ENCODE measurements around the gene MAP3K1. TPM values are rescaled to one million over a fixed set of nuclear protein-coding genes. Genes with fewer than 3 reads are reported as not detected.
"Not testable (repeated sequence)": the region's sequence is repeated elsewhere in the genome, so short reads cannot be mapped to it uniquely, and the experiment has no call there.

The MAP3K1 gene
- total RNA-seq (22.2 TPM), polyA plus RNA-seq (18.6 TPM)
- long read RNA-seq, donor 1, result 0 reads
- long read RNA-seq, donor 2, result 0 reads
- long read RNA-seq, donor 3, full-length matches to known transcripts, result 1 of 1 reads
- long read RNA-seq, donor 3, partial matches to known transcripts, result 0 of 1 reads
- long read RNA-seq, donor 3, other reads (novel, unspliced or antisense), result 0 of 1 reads
- long read RNA-seq, donor 4, full-length matches to known transcripts, result 1 of 1 reads
- long read RNA-seq, donor 4, partial matches to known transcripts, result 0 of 1 reads
- long read RNA-seq, donor 4, other reads (novel, unspliced or antisense), result 0 of 1 reads
- long read RNA-seq, donor 5, full-length matches to known transcripts, result 1 of 1 reads
- long read RNA-seq, donor 5, partial matches to known transcripts, result 0 of 1 reads
- long read RNA-seq, donor 5, other reads (novel, unspliced or antisense), result 0 of 1 reads
- long read RNA-seq, donor 6, partial matches to known transcripts, result 25 of 25 reads
- long read RNA-seq, donor 6, other reads (novel, unspliced or antisense), result 0 of 25 reads
- long read RNA-seq, donor 7, full-length matches to known transcripts, result 1 of 1 reads
- long read RNA-seq, donor 7, partial matches to known transcripts, result 0 of 1 reads
- long read RNA-seq, donor 7, other reads (novel, unspliced or antisense), result 0 of 1 reads
- long read RNA-seq, donor 8, full-length matches to known transcripts, result 1 of 10 reads
- long read RNA-seq, donor 8, partial matches to known transcripts, result 9 of 10 reads
- long read RNA-seq, donor 8, other reads (novel, unspliced or antisense), result 0 of 10 reads
- long read RNA-seq, donor 9, full-length matches to known transcripts, result 1 of 1 reads
- long read RNA-seq, donor 9, partial matches to known transcripts, result 0 of 1 reads
- long read RNA-seq, donor 9, other reads (novel, unspliced or antisense), result 0 of 1 reads
- long read RNA-seq, donor 10, result 0 reads

- no peaks in the 10 kb centered on the region for H3K36me3 ChIP-seq (ENCODE audit: control insufficient read depth in 2 of 2, insufficient read depth in 2 of 2, low read length in 1 of 2)
- H3K27me3 ChIP-seq (ENCODE audit: control insufficient read depth in 2 of 2, insufficient read depth in 1 of 2, low read length in 1 of 2), result peaks cover 0 to 15% of the 10 kb centered on the region in 2 donors
- no peaks in the 10 kb centered on the region for H3K9me3 ChIP-seq (ENCODE audit: control insufficient read depth in 2 of 2, insufficient read depth in 1 of 2, low read length in 1 of 2)
- H3K4me1 ChIP-seq (ENCODE audit: control insufficient read depth in 2 of 2, insufficient read depth in 2 of 2, low read length in 2 of 2), result peaks cover 2 to 9% of the 10 kb centered on the region in 2 donors
- WGBS, result under 1% methylated on average over 87 of the region's 87 CpGs
- peak in 6 of 9 donors; percentile 65 to 89 (median 74) for DNase-seq (ENCODE audit: low read depth in 6 of 9, low spot score in 9 of 9)
- peak within 1 kb of the TSS; percentile 76 to 87 for H3K4me3 ChIP-seq (ENCODE audit: low read length in 2 of 2)
- H3K27ac ChIP-seq (ENCODE audit: low read depth in 1 of 2, low read length in 1 of 2), result peak within 1 kb of the TSS; percentile 77 to 94
Measured at GRCh38 chr5:56814963-56815657, at the start of gene MAP3K1. TSS of gene MAP3K1 (plus strand) at chr5:56815549. CDS start at chr5:56815574, 25 bp downstream.

GRCh38 chr5:56766926-56767325 lies 48.4 kb upstream of the MAP3K1 start:
- Histone ChIP-seq H3K4me3 (ENCODE audit: low read length in 2 of 2) (no peak overlapping the region), H3K4me1 (ENCODE audit: control insufficient read depth in 2 of 2, insufficient read depth in 2 of 2, low read length in 2 of 2) (peaks cover 0 to 7% of the 10 kb centered on the region in 2 donors), H3K36me3 (ENCODE audit: control insufficient read depth in 2 of 2, insufficient read depth in 2 of 2, low read length in 1 of 2) (no peaks in the 10 kb centered on the region), H3K27ac (ENCODE audit: low read depth in 1 of 2, low read length in 1 of 2) (no peak overlapping the region), H3K27me3 (ENCODE audit: control insufficient read depth in 2 of 2, insufficient read depth in 1 of 2, low read length in 1 of 2) (no peaks in the 10 kb centered on the region), H3K9me3 (ENCODE audit: control insufficient read depth in 2 of 2, insufficient read depth in 1 of 2, low read length in 1 of 2) (no peaks in the 10 kb centered on the region)
- DNase-seq (ENCODE audit: low read depth in 6 of 9, low spot score in 9 of 9), result no peak
- 91% methylated on average over 3 of the region's 3 CpGs for WGBS

GRCh38 chr5:56769875-56770604 lies 45.3 kb upstream of the MAP3K1 start:
- no peak for DNase-seq (ENCODE audit: low read depth in 6 of 9, low spot score in 9 of 9)
- H3K9me3 ChIP-seq (ENCODE audit: control insufficient read depth in 2 of 2, insufficient read depth in 1 of 2, low read length in 1 of 2), result no peaks in the 10 kb centered on the region
- H3K4me3 ChIP-seq (ENCODE audit: low read length in 2 of 2), result no peak overlapping the region
- no peaks in the 10 kb centered on the region for H3K36me3 ChIP-seq (ENCODE audit: control insufficient read depth in 2 of 2, insufficient read depth in 2 of 2, low read length in 1 of 2)
- no peak overlapping the region for H3K27ac ChIP-seq (ENCODE audit: low read depth in 1 of 2, low read length in 1 of 2)
- 96% methylated on average over 5 of the region's 5 CpGs for WGBS
- H3K4me1 ChIP-seq (ENCODE audit: control insufficient read depth in 2 of 2, insufficient read depth in 2 of 2, low read length in 2 of 2), result peaks cover 0 to 7% of the 10 kb centered on the region in 2 donors
- H3K27me3 ChIP-seq (ENCODE audit: control insufficient read depth in 2 of 2, insufficient read depth in 1 of 2, low read length in 1 of 2), result no peaks in the 10 kb centered on the region

GRCh38 chr5:56772767-56773166 lies 42.6 kb upstream of the MAP3K1 start:
- 96% methylated on average over 6 of the region's 6 CpGs for WGBS
- H3K9me3 ChIP-seq (ENCODE audit: control insufficient read depth in 2 of 2, insufficient read depth in 1 of 2, low read length in 1 of 2), result no peaks in the 10 kb centered on the region
- H3K36me3 ChIP-seq (ENCODE audit: control insufficient read depth in 2 of 2, insufficient read depth in 2 of 2, low read length in 1 of 2), result no peaks in the 10 kb centered on the region
- no peak for DNase-seq (ENCODE audit: low read depth in 6 of 9, low spot score in 9 of 9)
- no peak overlapping the region for H3K27ac ChIP-seq (ENCODE audit: low read depth in 1 of 2, low read length in 1 of 2)
- H3K27me3 ChIP-seq (ENCODE audit: control insufficient read depth in 2 of 2, insufficient read depth in 1 of 2, low read length in 1 of 2), result no peaks in the 10 kb centered on the region
- H3K4me1 ChIP-seq (ENCODE audit: control insufficient read depth in 2 of 2, insufficient read depth in 2 of 2, low read length in 2 of 2), result peaks cover 0 to 7% of the 10 kb centered on the region in 2 donors
- no peak overlapping the region for H3K4me3 ChIP-seq (ENCODE audit: low read length in 2 of 2)

GRCh38 chr5:56774957-56775356 lies 40.4 kb upstream of the MAP3K1 start:
- WGBS, result 90% methylated on average over 3 of the region's 3 CpGs

GRCh38 chr5:56776212-56776846 lies 39.0 kb upstream of the MAP3K1 start:
- not testable (repeated sequence) for H3K36me3 ChIP-seq (ENCODE audit: control insufficient read depth in 2 of 2, insufficient read depth in 2 of 2, low read length in 1 of 2); H3K4me1 ChIP-seq (ENCODE audit: control insufficient read depth in 2 of 2, insufficient read depth in 2 of 2, low read length in 2 of 2); H3K27me3 ChIP-seq (ENCODE audit: control insufficient read depth in 2 of 2, insufficient read depth in 1 of 2, low read length in 1 of 2); H3K27ac ChIP-seq (ENCODE audit: low read depth in 1 of 2, low read length in 1 of 2); DNase-seq (ENCODE audit: low read depth in 6 of 9, low spot score in 9 of 9); H3K9me3 ChIP-seq (ENCODE audit: control insufficient read depth in 2 of 2, insufficient read depth in 1 of 2, low read length in 1 of 2); H3K4me3 ChIP-seq (ENCODE audit: low read length in 2 of 2)
- 90% methylated on average over 2 of the region's 2 CpGs for WGBS

More at GRCh38 chr5:56774957-56775356, 40.4 kb upstream of the MAP3K1 start:
- H3K4me1 ChIP-seq (ENCODE audit: control insufficient read depth in 2 of 2, insufficient read depth in 2 of 2, low read length in 2 of 2), result peaks cover 0 to 7% of the 10 kb centered on the region in 2 donors
- H3K9me3 ChIP-seq (ENCODE audit: control insufficient read depth in 2 of 2, insufficient read depth in 1 of 2, low read length in 1 of 2), result no peaks in the 10 kb centered on the region
- H3K27ac ChIP-seq (ENCODE audit: low read depth in 1 of 2, low read length in 1 of 2), result no peak overlapping the region
- H3K27me3 ChIP-seq (ENCODE audit: control insufficient read depth in 2 of 2, insufficient read depth in 1 of 2, low read length in 1 of 2), result no peaks in the 10 kb centered on the region
- H3K36me3 ChIP-seq (ENCODE audit: control insufficient read depth in 2 of 2, insufficient read depth in 2 of 2, low read length in 1 of 2), result no peaks in the 10 kb centered on the region
- DNase-seq (ENCODE audit: low read depth in 6 of 9, low spot score in 9 of 9), result no peak
- H3K4me3 ChIP-seq (ENCODE audit: low read length in 2 of 2), result no peak overlapping the region

- DNase-seq (ENCODE audit: low read depth in 6 of 9, low spot score in 9 of 9), result no peak
- Histone ChIP-seq H3K4me3 (ENCODE audit: low read length in 2 of 2) (no peak overlapping the region), H3K27me3 (ENCODE audit: control insufficient read depth in 2 of 2, insufficient read depth in 1 of 2, low read length in 1 of 2) (no peaks in the 10 kb centered on the region), H3K27ac (ENCODE audit: low read depth in 1 of 2, low read length in 1 of 2) (no peak overlapping the region), H3K36me3 (ENCODE audit: control insufficient read depth in 2 of 2, insufficient read depth in 2 of 2, low read length in 1 of 2) (no peaks in the 10 kb centered on the region), H3K4me1 (ENCODE audit: control insufficient read depth in 2 of 2, insufficient read depth in 2 of 2, low read length in 2 of 2) (no peaks in the 10 kb centered on the region), H3K9me3 (ENCODE audit: control insufficient read depth in 2 of 2, insufficient read depth in 1 of 2, low read length in 1 of 2) (peaks cover 0 to 5% of the 10 kb centered on the region in 2 donors)
- 94% methylated on average over 2 of the region's 2 CpGs for WGBS
Measured at GRCh38 chr5:56783261-56783660, 32.1 kb upstream of the MAP3K1 start.

GRCh38 chr5:56786346-56786745 lies 29.0 kb upstream of the MAP3K1 start:
- H3K9me3 ChIP-seq (ENCODE audit: control insufficient read depth in 2 of 2, insufficient read depth in 1 of 2, low read length in 1 of 2), result peaks cover 0 to 5% of the 10 kb centered on the region in 2 donors
- no peaks in the 10 kb centered on the region for H3K4me1 ChIP-seq (ENCODE audit: control insufficient read depth in 2 of 2, insufficient read depth in 2 of 2, low read length in 2 of 2)
- no peaks in the 10 kb centered on the region for H3K27me3 ChIP-seq (ENCODE audit: control insufficient read depth in 2 of 2, insufficient read depth in 1 of 2, low read length in 1 of 2)
- H3K36me3 ChIP-seq (ENCODE audit: control insufficient read depth in 2 of 2, insufficient read depth in 2 of 2, low read length in 1 of 2), result no peaks in the 10 kb centered on the region
- 98% methylated on average over 2 of the region's 2 CpGs for WGBS
- no peak for DNase-seq (ENCODE audit: low read depth in 6 of 9, low spot score in 9 of 9)
- H3K27ac ChIP-seq (ENCODE audit: low read depth in 1 of 2, low read length in 1 of 2), result no peak overlapping the region
- no peak overlapping the region for H3K4me3 ChIP-seq (ENCODE audit: low read length in 2 of 2)

Measured in thymus (tissue), 14 donors.